ENCODE results near the gene CNTNAP2.

The CNTNAP2 gene

DNA sequence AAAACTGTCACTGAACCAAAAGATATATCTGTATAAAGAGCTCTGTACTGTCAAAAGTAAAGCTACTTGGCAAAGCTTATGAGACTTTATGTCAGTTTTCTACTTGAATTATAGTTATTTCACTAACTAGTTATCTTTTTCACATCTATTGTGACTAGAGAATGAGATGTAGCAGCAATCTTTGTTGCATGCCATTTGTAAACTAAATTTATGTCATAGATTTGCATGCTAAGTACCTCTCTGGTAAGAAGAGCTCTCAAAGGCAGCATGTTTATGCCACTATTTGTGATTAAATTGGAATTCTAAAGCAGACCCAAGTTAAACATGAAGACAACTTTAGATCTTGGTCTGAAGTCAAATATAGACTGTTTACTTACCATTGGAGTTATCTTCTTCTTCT lies 300.6 kb downstream of the CNTNAP2 start:
- Histone ChIP-seq H3K27ac (no peak overlapping the region), H3K4me3 (no peak overlapping the region)
- no peak for DNase-seq (ENCODE audit: low spot score)
- TF ChIP-seq, protein P1, sequence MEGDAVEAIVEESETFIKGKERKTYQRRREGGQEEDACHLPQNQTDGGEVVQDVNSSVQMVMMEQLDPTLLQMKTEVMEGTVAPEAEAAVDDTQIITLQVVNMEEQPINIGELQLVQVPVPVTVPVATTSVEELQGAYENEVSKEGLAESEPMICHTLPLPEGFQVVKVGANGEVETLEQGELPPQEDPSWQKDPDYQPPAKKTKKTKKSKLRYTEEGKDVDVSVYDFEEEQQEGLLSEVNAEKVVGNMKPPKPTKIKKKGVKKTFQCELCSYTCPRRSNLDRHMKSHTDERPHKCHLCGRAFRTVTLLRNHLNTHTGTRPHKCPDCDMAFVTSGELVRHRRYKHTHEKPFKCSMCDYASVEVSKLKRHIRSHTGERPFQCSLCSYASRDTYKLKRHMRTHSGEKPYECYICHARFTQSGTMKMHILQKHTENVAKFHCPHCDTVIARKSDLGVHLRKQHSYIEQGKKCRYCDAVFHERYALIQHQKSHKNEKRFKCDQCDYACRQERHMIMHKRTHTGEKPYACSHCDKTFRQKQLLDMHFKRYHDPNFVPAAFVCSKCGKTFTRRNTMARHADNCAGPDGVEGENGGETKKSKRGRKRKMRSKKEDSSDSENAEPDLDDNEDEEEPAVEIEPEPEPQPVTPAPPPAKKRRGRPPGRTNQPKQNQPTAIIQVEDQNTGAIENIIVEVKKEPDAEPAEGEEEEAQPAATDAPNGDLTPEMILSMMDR (IDR thresholded peaks at IDR 0.05) = no peak

DNA sequence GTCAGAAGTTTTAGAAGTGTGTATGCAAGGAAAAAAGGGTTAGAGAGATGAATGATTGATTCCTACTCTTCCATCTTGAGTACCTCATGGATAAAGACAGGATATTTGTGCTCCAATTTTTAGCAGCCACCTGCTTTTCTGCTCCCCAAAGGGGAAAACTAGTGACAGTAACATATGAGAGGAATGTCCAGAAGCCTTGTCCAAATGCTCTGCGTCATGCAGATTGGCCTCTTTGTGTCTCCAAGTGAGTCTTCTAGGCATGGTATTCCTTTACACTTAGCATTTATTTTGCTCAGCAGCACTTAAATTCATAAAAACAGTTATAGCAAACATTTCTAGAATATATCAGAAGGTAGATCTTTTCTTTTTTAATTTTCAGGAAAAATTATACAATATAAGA lies 306.8 kb downstream of the CNTNAP2 start:
- TF ChIP-seq, protein P1 (IDR thresholded peaks at IDR 0.05) = no peak
- H3K27ac ChIP-seq = no peak overlapping the region

DNA sequence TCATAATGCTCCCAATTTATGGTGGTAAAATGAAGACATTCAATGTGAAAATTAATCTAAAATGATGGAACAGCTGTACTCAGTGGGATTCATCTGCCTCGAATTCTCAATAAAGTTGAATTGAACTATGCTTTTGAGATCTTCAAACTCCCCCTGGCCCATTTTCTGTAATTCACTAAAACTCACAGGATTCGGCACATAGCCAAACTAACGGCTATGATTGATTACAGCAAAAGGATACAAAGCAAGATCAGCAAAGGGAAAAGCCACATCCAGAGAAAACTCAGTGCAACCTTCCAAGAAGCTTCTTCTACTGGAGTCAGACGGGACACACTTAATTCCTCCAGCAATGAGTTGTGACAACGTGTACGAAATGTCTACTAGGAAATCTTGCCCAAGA lies 307.5 kb downstream of the CNTNAP2 start:
- TF ChIP-seq, protein P1 (IDR thresholded peaks at IDR 0.05) = no peak
- Histone ChIP-seq H3K4me3 (no peak overlapping the region), H3K27ac (no peak overlapping the region)
- no peak for DNase-seq (ENCODE audit: low spot score)

More for the DNA sequence above, 306.8 kb downstream of the CNTNAP2 start:
- no peak overlapping the region for H3K4me3 ChIP-seq
- DNase-seq (ENCODE audit: low spot score) = no peak

DNA sequence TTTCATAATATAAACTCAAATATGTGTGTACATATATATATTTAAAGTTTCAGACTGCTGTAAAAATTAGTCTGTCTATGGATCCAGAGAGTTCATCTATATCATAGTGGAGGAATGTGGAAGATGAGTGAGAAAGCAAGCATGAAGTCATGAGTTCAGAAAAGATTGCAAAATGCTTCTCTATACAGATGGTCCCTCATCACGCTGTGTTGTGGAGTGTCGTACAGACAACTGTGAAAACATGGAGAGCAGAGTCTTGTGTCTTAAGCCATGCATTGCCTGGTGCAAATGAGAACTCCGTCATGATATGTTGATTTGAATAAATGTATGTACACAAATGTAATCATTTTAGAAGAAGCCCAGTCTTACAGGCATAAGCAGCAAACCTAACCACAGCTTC lies 316.9 kb downstream of the CNTNAP2 start:
- DNase-seq (ENCODE audit: low spot score) = no peak
- Histone ChIP-seq H3K4me3 (no peak overlapping the region), H3K27ac (no peak overlapping the region)
- TF ChIP-seq, protein P1 (IDR thresholded peaks at IDR 0.05) = no peak

DNA sequence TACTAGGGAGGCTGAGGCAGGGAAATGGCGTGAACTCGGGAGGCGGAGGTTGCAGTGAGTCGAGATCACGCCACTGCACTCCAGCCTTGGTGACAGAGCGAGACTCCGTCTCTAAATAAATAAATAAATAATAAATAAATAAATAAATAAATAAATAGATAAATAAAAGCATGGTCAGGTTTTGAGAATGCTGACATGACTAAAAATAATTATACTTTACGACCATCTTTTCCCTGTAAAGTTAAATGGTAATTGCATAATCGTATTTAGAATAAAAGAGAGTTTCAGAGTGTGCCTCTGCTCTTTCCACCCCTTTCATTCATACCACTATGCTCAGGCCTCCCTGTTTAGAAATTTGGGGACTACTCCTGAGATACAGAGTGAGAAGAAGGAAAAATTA lies 326.5 kb downstream of the CNTNAP2 start:
- TF ChIP-seq, protein P1 (IDR thresholded peaks at IDR 0.05) = no peak
- no peak overlapping the region for H3K27ac ChIP-seq
- H3K4me3 ChIP-seq = no peak overlapping the region
- DNase-seq (ENCODE audit: low spot score) = no peak

DNA sequence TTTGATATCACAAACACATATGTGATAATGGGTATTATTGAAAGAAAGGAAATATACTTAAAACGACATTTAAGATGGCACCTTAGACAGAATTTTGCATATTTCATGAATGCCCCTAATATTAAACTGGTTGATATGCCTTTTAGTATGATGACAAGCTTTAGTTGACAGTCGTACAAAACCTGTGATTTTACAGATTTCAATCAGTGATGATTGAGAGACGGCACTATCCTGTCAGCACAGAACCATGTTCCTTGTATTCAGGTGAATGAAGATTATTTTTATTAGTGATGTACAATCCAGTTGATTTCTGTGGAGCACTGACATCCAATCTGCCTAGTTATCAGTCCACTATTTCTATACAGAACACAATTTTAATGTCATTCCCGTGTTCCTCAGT lies 333.0 kb downstream of the CNTNAP2 start:
- H3K27ac ChIP-seq = no peak overlapping the region
- TF ChIP-seq, protein P1 (IDR thresholded peaks at IDR 0.05) = no peak
- no peak overlapping the region for H3K4me3 ChIP-seq

DNA sequence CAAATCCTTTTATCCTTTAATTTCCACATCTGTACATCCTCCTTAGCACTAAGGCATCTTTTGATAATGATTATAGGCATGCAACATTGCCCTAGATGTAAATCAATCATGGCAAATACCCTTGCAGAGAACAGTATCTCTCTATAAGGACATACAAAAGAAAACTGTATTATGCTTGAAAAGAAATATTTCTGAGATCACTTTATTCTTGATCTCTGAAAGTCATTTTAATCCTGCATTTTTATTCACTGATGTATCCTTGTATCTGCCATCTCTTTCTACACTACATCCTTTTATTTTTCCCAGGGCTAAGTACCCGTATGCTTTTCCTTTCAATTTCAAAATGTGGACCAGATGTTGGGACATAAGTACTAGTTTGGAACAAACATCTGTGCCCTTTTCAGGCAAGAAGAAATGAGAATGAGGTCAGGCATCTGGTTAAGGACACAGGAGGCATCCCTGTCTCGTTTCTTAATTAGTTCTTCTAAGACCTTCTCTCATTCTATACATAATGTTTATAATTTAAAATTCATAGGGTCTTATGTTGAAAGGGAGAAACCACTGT lies 338.6 kb downstream of the CNTNAP2 start:
- no peak overlapping the region for H3K4me3 ChIP-seq
- TF ChIP-seq, protein P1 (IDR thresholded peaks at IDR 0.05) = no peak
- DNase-seq (ENCODE audit: low spot score) = no peak
- H3K27ac ChIP-seq = no peak overlapping the region

More for the DNA sequence above, 333.0 kb downstream of the CNTNAP2 start:
- DNase-seq (ENCODE audit: low spot score) = no peak

Measured in coronary artery (tissue), 2 donors.